SIG-M5 treated with dmso at 0.1 percent for 504 hours (cell line): ENCODE results near the gene BCAS4.
"Not testable (repeated sequence)": the region's sequence is repeated elsewhere in the genome, so short reads cannot be mapped to it uniquely, and the experiment has no call there.

ENCODE experiments used
- DNase-seq: peaks from one replicate; lab custom pipeline; 2025; ENCODE audit not compliant: unreplicated experiment; lab: John Stamatoyannopoulos, UW

The BCAS4 gene

GRCh38 chr20:50771419-50772080, 23.3 kb upstream of the BCAS4 start:
- DNase-seq, result not testable (repeated sequence)

GRCh38 chr20:50772420-50773185, 22.3 kb upstream of the BCAS4 start:
- no peak for DNase-seq

GRCh38 chr20:50774515-50774914, 20.3 kb upstream of the BCAS4 start:
- DNase-seq, result no peak

- no peak for DNase-seq
Measured at GRCh38 chr20:50776122-50776817, 18.6 kb upstream of the BCAS4 start.

- DNase-seq, result no peak
Measured at GRCh38 chr20:50777373-50777772, 17.5 kb upstream of the BCAS4 start.

- DNase-seq, result not testable (repeated sequence)
Measured at GRCh38 chr20:50778994-50779393, 15.9 kb upstream of the BCAS4 start.

- DNase-seq, result no peak
Measured at GRCh38 chr20:50783390-50783789, 11.5 kb upstream of the BCAS4 start.

- DNase-seq, result no peak
Measured at GRCh38 chr20:50783903-50784302, 11.0 kb upstream of the BCAS4 start.

- DNase-seq, result no peak
Measured at GRCh38 chr20:50784464-50784863, 10.4 kb upstream of the BCAS4 start.

GRCh38 chr20:50786703-50787102, 8.2 kb upstream of the BCAS4 start:
- no peak for DNase-seq

- no peak for DNase-seq
Measured at GRCh38 chr20:50787181-50787580, 7.7 kb upstream of the BCAS4 start.

- DNase-seq, result peak; percentile 100
Measured at GRCh38 chr20:50788045-50788991, 6.5 kb upstream of the BCAS4 start.

GRCh38 chr20:50789968-50790650, 4.8 kb upstream of the BCAS4 start:
- no peak for DNase-seq

GRCh38 chr20:50790651-50791277, 4.1 kb upstream of the BCAS4 start:
- peak; percentile 100 for DNase-seq

GRCh38 chr20:50792708-50793574, 1.9 kb upstream of the BCAS4 start:
- no peak for DNase-seq

GRCh38 chr20:50793575-50794016, 1.3 kb upstream of the BCAS4 start:
- peak; percentile 84 for DNase-seq

- no peak for DNase-seq
Measured at GRCh38 chr20:50794181-50794845, 548 bp upstream of the BCAS4 start.

- no peak for DNase-seq
Measured at GRCh38 chr20:50797142-50797541, 2.3 kb downstream of the BCAS4 start.
